H9 (cell line): ENCODE results near the gene MSI2. TPM values are rescaled to one million over a fixed set of nuclear protein-coding genes. Genes with fewer than 3 reads are reported as not detected.

ENCODE experiments used
- DNase-seq: peaks from one replicate; pipeline ENCODE4 v3.0.0-alpha.2; 2017
- H2AFZ ChIP-seq: one replicate; pipeline ENCODE4 v1.6.1; 2013; ENCODE audit warnings: mild to moderate bottlenecking, low read length, control low read depth, moderate library complexity
- H2AK5ac ChIP-seq: 2 replicates; pipeline ENCODE4 v1.6.1; 2013; ENCODE audit warnings: low read length, control low read depth, mixed read lengths; ENCODE audit not compliant: insufficient read length
- H2BK120ac ChIP-seq: one replicate; pipeline ENCODE4 v1.6.1; 2013; ENCODE audit warnings: low read depth, mild to moderate bottlenecking, low read length, control low read depth, inconsistent platforms; ENCODE audit not compliant: poor library complexity, severe bottlenecking
- H2BK12ac ChIP-seq: 2 replicates; pipeline ENCODE4 v1.6.1; 2013; ENCODE audit warnings: low read length, control low read depth, mixed read lengths, low read depth; ENCODE audit not compliant: insufficient read length
- H2BK15ac ChIP-seq: 2 replicates; pipeline ENCODE4 v1.6.1; 2013; ENCODE audit warnings: low read depth, low read length, control low read depth
- H2BK20ac ChIP-seq: one replicate; pipeline ENCODE4 v1.6.1; 2013; ENCODE audit warnings: low read depth, mild to moderate bottlenecking, low read length, control low read depth, inconsistent platforms; ENCODE audit not compliant: poor library complexity, severe bottlenecking
- H2BK5ac ChIP-seq: 2 replicates; pipeline ENCODE4 v1.6.1; 2013; ENCODE audit warnings: low read length, control low read depth, mixed read lengths; ENCODE audit not compliant: insufficient read length
- H3K14ac ChIP-seq: 2 replicates; pipeline ENCODE4 v1.6.1; 2013; ENCODE audit warnings: low read length, control low read depth; ENCODE audit not compliant: insufficient read depth
- H3K18ac ChIP-seq: 2 replicates; pipeline ENCODE4 v1.6.1; 2013; ENCODE audit warnings: low read depth, mild to moderate bottlenecking, mixed read lengths, low read length, control low read depth; ENCODE audit not compliant: insufficient read length
- H3K23ac ChIP-seq: 2 replicates; pipeline ENCODE4 v1.6.1; 2013; ENCODE audit warnings: low read length, control low read depth, mixed read lengths, low read depth; ENCODE audit not compliant: insufficient read length
- H3K23me2 ChIP-seq: 2 replicates; pipeline ENCODE4 v1.6.1; 2013; ENCODE audit warnings: low read depth, mild to moderate bottlenecking, mixed read lengths, low read length, control low read depth; ENCODE audit not compliant: insufficient read length, poor library complexity, severe bottlenecking
- H3K27ac ChIP-seq: 2 replicates; pipeline ENCODE4 v1.5.1; 2013; ENCODE audit warnings: low read length, control low read depth, mixed read lengths, low read depth; ENCODE audit not compliant: insufficient read length
- H3K27me3 ChIP-seq: 2 replicates; pipeline ENCODE4 v1.6.1; 2013; ENCODE audit warnings: low read length, control low read depth, inconsistent platforms; ENCODE audit not compliant: insufficient read depth
- H3K4ac ChIP-seq: 2 replicates; pipeline ENCODE4 v1.6.1; 2013; ENCODE audit warnings: low read depth, mild to moderate bottlenecking, control low read depth, inconsistent platforms, low read length, moderate library complexity
- H3K4me1 ChIP-seq: 2 replicates; pipeline ENCODE4 v1.6.1; 2013; ENCODE audit warnings: low read length, control low read depth, inconsistent platforms; ENCODE audit not compliant: insufficient read depth
- H3K4me2 ChIP-seq: 2 replicates; pipeline ENCODE4 v1.6.1; 2013; ENCODE audit warnings: low read length, control low read depth, mixed read lengths; ENCODE audit not compliant: insufficient read length, insufficient read depth
- H3K56ac ChIP-seq: 2 replicates; pipeline ENCODE4 v1.6.1; 2013; ENCODE audit warnings: low read depth, mild to moderate bottlenecking, mixed read lengths, low read length, control low read depth; ENCODE audit not compliant: insufficient read length
- H3K79me1 ChIP-seq: 2 replicates; pipeline ENCODE4 v1.6.1; 2013; ENCODE audit warnings: low read depth, mild to moderate bottlenecking, moderate library complexity, low read length, control low read depth, inconsistent platforms; ENCODE audit not compliant: insufficient read depth, poor library complexity, severe bottlenecking
- H3K79me2 ChIP-seq: 2 replicates; pipeline ENCODE4 v1.6.1; 2013; ENCODE audit warnings: low read length, control low read depth, inconsistent platforms; ENCODE audit not compliant: insufficient read depth
- H3K9ac ChIP-seq: 2 replicates; pipeline ENCODE4 v1.6.1; 2013; ENCODE audit warnings: low read length, control low read depth, mixed read lengths; ENCODE audit not compliant: insufficient read length; ENCODE audit errors: extremely low read depth
- H3K9me3 ChIP-seq: one replicate; pipeline ENCODE4 v1.6.1; 2013; ENCODE audit warnings: low read depth, low read length, inconsistent platforms; ENCODE audit not compliant: control insufficient read depth
- H3T11ph ChIP-seq: one replicate; pipeline ENCODE4 v1.6.1; 2013; ENCODE audit warnings: mild to moderate bottlenecking, low read length, control low read depth, inconsistent platforms
- H4K20me1 ChIP-seq: one replicate; pipeline ENCODE4 v1.6.1; 2013; ENCODE audit not compliant: control insufficient read depth, insufficient read length, insufficient read depth
- H4K5ac ChIP-seq: 2 replicates; pipeline ENCODE4 v1.6.1; 2013; ENCODE audit warnings: low read depth, mild to moderate bottlenecking, mixed read lengths, low read length, control low read depth; ENCODE audit not compliant: insufficient read length
- H4K8ac ChIP-seq: replicated peaks from 2 replicates; pipeline ENCODE4 v1.6.1; 2013; ENCODE audit warnings: low read length, control low read depth, mixed read lengths, low read depth; ENCODE audit not compliant: insufficient read length
- H4K91ac ChIP-seq: 2 replicates; pipeline ENCODE4 v1.6.1; 2013; ENCODE audit warnings: low read depth, mild to moderate bottlenecking, moderate library complexity, mixed read lengths, low read length, control low read depth; ENCODE audit not compliant: insufficient read length
- H3K27ac Mint-ChIP-seq, 3 experiments: 2 replicates in 2 of 3; 3 replicates in 1 of 3; pipeline ENCODE4 v1.8.0; 2020 to 2021; ENCODE audit warnings: mixed read lengths in 3 of 3, mild to moderate bottlenecking in 1 of 3, moderate library complexity in 1 of 3
- H3K27me3 Mint-ChIP-seq: 2 replicates; pipeline ENCODE4 v1.8.0; 2021; ENCODE audit warnings: low read depth, mild to moderate bottlenecking, moderate library complexity, mixed read lengths
- H3K36me3 Mint-ChIP-seq, 3 experiments: 2 replicates in 2 of 3; 3 replicates in 1 of 3; pipeline ENCODE4 v1.8.0; 2020 to 2021; ENCODE audit warnings: low read depth in 3 of 3, mixed read lengths in 3 of 3; ENCODE audit not compliant: insufficient read depth in 1 of 3
- H3K4me1 Mint-ChIP-seq, 2 experiments: 2 replicates each; pipeline ENCODE4 v1.8.0; 2020; ENCODE audit warnings: mixed read lengths in 2 of 2
- H3K4me3 Mint-ChIP-seq, 2 experiments: 2 replicates in 1 of 2; 3 replicates in 1 of 2; pipeline ENCODE4 v1.8.0; 2020 to 2021; ENCODE audit warnings: mild to moderate bottlenecking in 2 of 2, mixed read lengths in 2 of 2, moderate library complexity in 1 of 2
- H3K9me3 Mint-ChIP-seq, 2 experiments: 2 replicates in 1 of 2; 3 replicates in 1 of 2; pipeline ENCODE4 v1.8.0; 2020; ENCODE audit warnings: mild to moderate bottlenecking in 2 of 2, mixed read lengths in 2 of 2, moderate library complexity in 1 of 2
- CTCF ChIP-seq: fragments of 200-600 bp; sonication (generic); conservative IDR thresholded peaks from 3 replicates; pipeline ENCODE4 v1.8.0; 2021; ENCODE audit warnings: antibody characterized with exemption, mild to moderate bottlenecking
- WGBS: extraction: QIAGEN DNeasy Blood & Tissue Kit; methylation state at CpG from one replicate; pipeline ENCODE4 v1.1.7; 2013; ENCODE audit warnings: missing lambda C conversion rate, low lambda C conversion rate, mixed read lengths; ENCODE audit not compliant: insufficient read length; ENCODE audit errors: extremely low coverage; 5-methylcytosine and 5-hydroxymethylcytosine counted together
- total RNA-seq: library from RNA; stranded (reverse); gene quantifications from 2 replicates; pipeline ENCODE4 v1.2.1, GENCODE V29; 2021

The MSI2 gene
- total RNA-seq, 1 experiment from 2014 or later = 98.5 TPM

- Histone ChIP-seq H4K8ac (no peak overlapping the region), H2BK15ac (no peak overlapping the region), H3T11ph (no peak overlapping the region), H3K23ac (no peak overlapping the region), H3K9ac (no peak overlapping the region), H2AFZ (no peak overlapping the region), H4K5ac (no peak overlapping the region), H3K27me3 (no peaks in the 10 kb centered on the region), H3K4me2 (no peak overlapping the region), H3K14ac (no peak overlapping the region), H3K79me2 (no peaks in the 10 kb centered on the region), H3K18ac (no peak overlapping the region), H3K4me1 (no peaks in the 10 kb centered on the region; the same call in 1 of the 2 replicates), H3K23me2 (no peaks in the 10 kb centered on the region), H3K56ac (no peak overlapping the region), H3K9me3 (no peaks in the 10 kb centered on the region), H2BK20ac (no peak overlapping the region), H2BK120ac (no peak overlapping the region), H4K20me1 (no peaks in the 10 kb centered on the region), H2BK5ac (no peak overlapping the region), H3K79me1 (no peaks in the 10 kb centered on the region), H3K4ac (no peak overlapping the region), H2BK12ac (no peak overlapping the region), H4K91ac (no peak overlapping the region), H2AK5ac (no peak overlapping the region), H3K27ac (no peak overlapping the region)
- peaks cover 43 to 67% of the 10 kb centered on the region in 2 experiments for H3K4me1 Mint-ChIP-seq
- H3K9me3 Mint-ChIP-seq = no peaks in the 10 kb centered on the region
- H3K27me3 Mint-ChIP-seq = no peaks in the 10 kb centered on the region
- WGBS = no CpG with 5 or more reads among the region's 7 CpGs
- H3K36me3 Mint-ChIP-seq = no peaks in the 10 kb centered on the region; a peak in 1 of 7 replicates
- H3K4me3 Mint-ChIP-seq = no peak overlapping the region
- no peak overlapping the region for H3K27ac Mint-ChIP-seq
- no peak for DNase-seq
- no peak for TF ChIP-seq CTCF
Observed at GRCh38 chr17:57519800-57520199, 263.5 kb downstream of the MSI2 start.
